ENCODE data around the gene FMOD.

FMOD gene

GRCh38 chr1:203351037-203351625 is at the start of gene FMOD:
Gene FMOD, minus strand, starts transcription at chr1:203351122. Its CDS starts 2,852 bp downstream, at chr1:203348270.
- TF ChIP-seq GATA3 (IDR thresholded peaks at IDR 0.05; ENCODE audit: low read depth, low read length) (no peak), GATA2 (IDR thresholded peaks at IDR 0.05; ENCODE audit: low read depth, low read length) (no peak)

DNA sequence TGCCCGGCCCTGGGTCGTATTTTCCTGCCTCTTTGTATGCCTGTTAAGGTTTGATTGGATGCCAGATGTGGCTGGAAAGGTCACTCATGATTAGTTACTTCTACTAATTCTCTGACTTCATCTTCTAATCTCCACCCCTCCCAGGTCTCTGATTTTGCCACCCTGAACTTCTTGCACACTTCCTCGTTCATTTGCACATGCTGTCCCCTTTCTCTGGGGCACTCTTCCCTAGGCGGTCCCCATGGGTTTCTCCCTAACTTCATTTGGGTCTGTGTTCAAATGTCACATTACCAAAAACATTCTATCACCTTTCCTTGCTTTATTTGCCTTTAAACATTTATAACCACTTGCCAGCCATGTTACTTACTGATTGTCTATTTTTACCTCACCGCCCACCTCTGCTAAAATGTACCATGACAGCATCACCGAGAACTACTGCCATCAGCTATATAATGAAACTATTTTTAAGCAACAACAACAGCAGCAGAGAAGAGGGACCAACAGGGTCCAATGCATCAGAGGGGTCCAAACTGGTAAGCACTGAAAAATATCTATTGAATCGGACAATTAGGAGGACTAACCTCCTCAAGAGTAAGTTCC is 45.8 kb upstream of the FMOD start:
- TF ChIP-seq GATA3 (IDR thresholded peaks at IDR 0.05; ENCODE audit: low read depth, low read length): no peak
- no peak for TF ChIP-seq GATA2 (IDR thresholded peaks at IDR 0.05; ENCODE audit: low read depth, low read length)

GRCh38 chr1:203395751-203396150 is 44.8 kb upstream of the FMOD start:
- TF ChIP-seq GATA3 (IDR thresholded peaks at IDR 0.05; ENCODE audit: low read depth, low read length) (no peak), GATA2 (IDR thresholded peaks at IDR 0.05; ENCODE audit: low read depth, low read length) (no peak)

GRCh38 chr1:203390298-203390697 is 39.4 kb upstream of the FMOD start:
- no peak for TF ChIP-seq GATA2 (IDR thresholded peaks at IDR 0.05; ENCODE audit: low read depth, low read length)
- no peak for TF ChIP-seq GATA3 (IDR thresholded peaks at IDR 0.05; ENCODE audit: low read depth, low read length)

GRCh38 chr1:203388683-203389082 is 37.8 kb upstream of the FMOD start:
- TF ChIP-seq GATA2 (IDR thresholded peaks at IDR 0.05; ENCODE audit: low read depth, low read length): no peak
- TF ChIP-seq GATA3 (IDR thresholded peaks at IDR 0.05; ENCODE audit: low read depth, low read length): no peak

DNA sequence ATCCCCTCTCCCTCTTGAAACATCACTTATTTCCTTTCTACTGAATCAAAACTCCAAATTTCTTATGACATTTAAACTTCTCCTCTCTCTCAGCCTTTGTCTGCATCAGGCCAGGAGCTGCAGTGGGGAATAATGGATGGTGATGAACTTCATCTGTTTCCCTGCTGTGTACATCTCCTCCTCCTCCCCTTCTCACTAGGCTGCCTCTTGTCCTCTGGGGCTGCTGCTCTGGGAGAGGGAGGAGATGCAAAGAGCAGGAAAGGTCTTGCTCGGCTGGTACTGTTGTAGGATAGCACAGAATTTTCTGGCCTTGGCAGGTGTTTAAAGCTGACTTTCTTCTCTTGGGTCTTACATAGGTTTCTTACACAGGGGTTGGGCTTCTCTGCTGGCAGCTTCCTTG is 31.1 kb upstream of the FMOD start:
- TF ChIP-seq GATA2 (IDR thresholded peaks at IDR 0.05; ENCODE audit: low read depth, low read length) (no peak), GATA3 (IDR thresholded peaks at IDR 0.05; ENCODE audit: low read depth, low read length) (no peak)

- TF ChIP-seq GATA3 (IDR thresholded peaks at IDR 0.05; ENCODE audit: low read depth, low read length) (no peak), GATA2 (IDR thresholded peaks at IDR 0.05; ENCODE audit: low read depth, low read length) (no peak)
These were observed 30.3 kb upstream of the FMOD start for GRCh38 chr1:203381151-203381751.

DNA sequence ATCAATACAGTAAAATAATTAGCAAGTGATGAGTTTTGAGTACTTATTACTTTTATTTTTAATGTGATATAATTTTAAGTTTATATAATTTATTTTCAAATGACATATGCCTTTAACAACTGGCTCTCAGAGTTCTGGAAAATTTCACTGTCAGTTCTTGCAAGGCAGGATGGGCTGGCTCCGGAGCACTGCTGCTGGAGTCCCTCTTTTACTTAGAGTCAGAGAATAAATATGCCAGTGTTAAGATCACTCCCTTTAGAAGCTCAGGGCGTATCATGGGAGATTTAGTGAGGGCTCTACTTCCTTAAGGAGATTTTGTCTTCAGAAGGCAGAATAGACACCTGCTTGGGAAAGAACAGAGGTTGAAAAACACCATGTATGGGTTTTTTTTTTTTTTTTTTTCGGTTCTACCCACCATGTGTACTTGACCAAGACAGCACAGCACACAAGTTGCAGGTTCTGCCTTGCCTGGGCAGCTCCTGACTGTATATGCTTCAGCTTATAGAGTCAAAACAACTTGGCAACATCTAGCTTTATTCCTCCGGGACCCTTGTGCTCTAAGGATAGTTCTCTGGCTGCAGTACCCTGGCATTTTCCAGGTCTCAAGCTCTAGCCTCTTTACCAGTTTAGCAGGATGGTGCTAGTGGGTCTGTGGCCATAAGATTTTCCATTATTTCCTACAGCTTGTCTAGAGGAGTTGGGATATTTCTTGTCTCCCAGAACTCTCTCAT is 29.7 kb upstream of the FMOD start:
- no peak for TF ChIP-seq GATA3 (IDR thresholded peaks at IDR 0.05; ENCODE audit: low read depth, low read length)
- no peak for TF ChIP-seq GATA2 (IDR thresholded peaks at IDR 0.05; ENCODE audit: low read depth, low read length)

DNA sequence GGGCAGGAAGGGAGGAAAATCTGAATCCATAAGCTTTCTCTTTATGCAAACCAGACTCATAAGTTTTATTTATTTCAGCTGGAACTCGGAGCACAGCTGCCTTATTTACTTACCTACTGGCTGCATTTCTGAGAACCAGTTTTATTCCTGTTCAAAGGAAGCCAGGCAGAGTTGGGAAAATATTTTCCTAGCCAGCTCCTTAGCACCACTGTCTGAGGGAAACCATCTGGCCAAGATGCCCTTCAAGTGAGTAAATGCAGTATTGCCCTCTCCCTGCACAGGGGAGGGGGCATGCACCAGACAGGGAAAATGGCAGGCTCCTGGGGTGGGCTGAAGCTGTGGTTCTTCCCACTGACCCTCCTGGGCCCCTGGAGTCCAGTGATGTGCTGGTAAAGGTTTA is 28.9 kb upstream of the FMOD start:
- TF ChIP-seq GATA3 (IDR thresholded peaks at IDR 0.05; ENCODE audit: low read depth, low read length): no peak
- no peak for TF ChIP-seq GATA2 (IDR thresholded peaks at IDR 0.05; ENCODE audit: low read depth, low read length)

- TF ChIP-seq GATA2 (IDR thresholded peaks at IDR 0.05; ENCODE audit: low read depth, low read length): no peak
- TF ChIP-seq GATA3 (IDR thresholded peaks at IDR 0.05; ENCODE audit: low read depth, low read length): no peak
These were observed 27.8 kb upstream of the FMOD start for GRCh38 chr1:203378556-203379245.

DNA sequence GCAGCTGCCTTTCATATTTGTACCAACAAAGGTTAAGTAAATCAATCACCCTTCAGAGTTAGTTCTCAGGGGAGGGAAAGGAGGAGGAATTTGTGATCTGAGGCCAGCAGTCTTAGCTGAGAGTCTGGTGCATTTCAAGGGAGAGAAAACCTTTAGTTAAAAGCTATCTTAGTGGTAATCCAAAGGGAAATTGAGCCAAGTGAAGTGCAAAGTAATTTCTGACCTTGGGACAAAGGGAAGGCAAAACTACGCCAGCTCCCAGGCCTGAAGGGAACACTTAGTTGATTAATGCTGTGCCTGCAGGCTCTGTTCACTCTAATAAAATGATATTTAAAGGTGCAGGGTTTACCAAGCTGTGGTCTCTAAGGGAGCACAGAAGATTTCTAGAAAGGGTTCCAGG is 23.1 kb upstream of the FMOD start:
- TF ChIP-seq GATA3 (IDR thresholded peaks at IDR 0.05; ENCODE audit: low read depth, low read length) (no peak), GATA2 (IDR thresholded peaks at IDR 0.05; ENCODE audit: low read depth, low read length) (no peak)

- TF ChIP-seq GATA2 (IDR thresholded peaks at IDR 0.05; ENCODE audit: low read depth, low read length) (no peak), GATA3 (IDR thresholded peaks at IDR 0.05; ENCODE audit: low read depth, low read length) (no peak)
These were observed 22.1 kb upstream of the FMOD start for GRCh38 chr1:203373002-203373401.

DNA sequence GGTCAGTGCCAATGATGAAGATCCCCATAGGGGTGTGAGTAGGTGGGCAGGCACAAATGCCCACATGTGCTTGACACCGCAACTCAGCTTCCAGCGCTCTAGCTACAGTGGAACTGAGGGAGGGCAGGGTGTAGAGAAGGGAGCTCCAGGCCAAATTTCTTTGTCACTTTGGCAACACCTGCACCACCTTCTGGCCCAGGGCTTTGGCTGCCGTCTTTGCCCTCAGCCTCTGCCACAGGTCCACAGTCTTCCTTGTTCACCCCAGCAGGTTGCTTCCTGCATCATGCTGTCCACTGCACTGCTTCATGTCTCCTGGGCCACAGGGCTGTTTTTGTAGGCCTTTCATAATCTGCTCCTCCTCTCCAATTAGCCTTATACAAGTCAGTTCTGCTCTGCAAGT is 20.4 kb upstream of the FMOD start:
- TF ChIP-seq GATA2 (IDR thresholded peaks at IDR 0.05; ENCODE audit: low read depth, low read length): no peak
- no peak for TF ChIP-seq GATA3 (IDR thresholded peaks at IDR 0.05; ENCODE audit: low read depth, low read length)

DNA sequence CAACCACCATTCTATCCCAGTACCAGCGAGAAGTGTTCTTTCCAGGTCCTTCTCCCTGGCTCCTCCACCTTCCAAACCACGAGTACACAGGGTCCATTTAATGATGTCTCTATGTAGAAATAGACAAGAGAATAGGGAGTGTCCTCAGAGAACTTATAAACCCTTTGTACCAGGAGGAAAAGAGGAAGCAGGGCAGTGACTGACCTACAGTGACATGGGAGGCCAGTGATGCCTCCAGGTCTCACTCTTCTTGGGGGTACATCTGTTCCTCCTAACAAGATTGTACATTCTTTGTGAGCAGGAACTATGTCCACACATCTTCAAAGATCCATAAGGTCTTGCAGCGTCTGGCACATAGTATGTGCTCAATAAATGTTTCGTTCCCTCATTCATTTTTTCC is 18.7 kb upstream of the FMOD start:
- TF ChIP-seq GATA3 (IDR thresholded peaks at IDR 0.05; ENCODE audit: low read depth, low read length): no peak
- no peak for TF ChIP-seq GATA2 (IDR thresholded peaks at IDR 0.05; ENCODE audit: low read depth, low read length)

Data from SH-SY5Y (cell line).